Measurements from ENCODE around the gene CYP4V2.

CYP4V2 gene

DNA sequence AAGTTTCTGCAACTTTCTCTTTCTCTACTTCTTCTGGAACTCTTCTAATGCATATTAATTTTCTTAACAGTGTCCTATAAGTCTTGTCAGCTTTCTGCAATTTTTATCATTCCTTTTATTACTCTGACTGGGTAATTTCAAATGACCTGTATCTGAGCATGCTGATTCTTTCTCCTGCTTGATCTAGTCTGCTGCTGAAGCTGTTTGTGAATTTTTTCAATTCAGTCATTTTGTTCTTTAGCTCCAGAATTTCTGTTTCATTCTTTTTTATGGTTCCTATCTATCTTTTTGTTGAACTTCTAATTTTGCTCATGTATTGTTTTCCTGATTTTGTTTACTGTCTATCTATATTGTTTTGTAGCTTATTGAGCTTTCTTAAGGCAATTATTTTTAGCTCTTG, 34.5 kb downstream of the CYP4V2 start:
- TF ChIP-seq, protein P1, sequence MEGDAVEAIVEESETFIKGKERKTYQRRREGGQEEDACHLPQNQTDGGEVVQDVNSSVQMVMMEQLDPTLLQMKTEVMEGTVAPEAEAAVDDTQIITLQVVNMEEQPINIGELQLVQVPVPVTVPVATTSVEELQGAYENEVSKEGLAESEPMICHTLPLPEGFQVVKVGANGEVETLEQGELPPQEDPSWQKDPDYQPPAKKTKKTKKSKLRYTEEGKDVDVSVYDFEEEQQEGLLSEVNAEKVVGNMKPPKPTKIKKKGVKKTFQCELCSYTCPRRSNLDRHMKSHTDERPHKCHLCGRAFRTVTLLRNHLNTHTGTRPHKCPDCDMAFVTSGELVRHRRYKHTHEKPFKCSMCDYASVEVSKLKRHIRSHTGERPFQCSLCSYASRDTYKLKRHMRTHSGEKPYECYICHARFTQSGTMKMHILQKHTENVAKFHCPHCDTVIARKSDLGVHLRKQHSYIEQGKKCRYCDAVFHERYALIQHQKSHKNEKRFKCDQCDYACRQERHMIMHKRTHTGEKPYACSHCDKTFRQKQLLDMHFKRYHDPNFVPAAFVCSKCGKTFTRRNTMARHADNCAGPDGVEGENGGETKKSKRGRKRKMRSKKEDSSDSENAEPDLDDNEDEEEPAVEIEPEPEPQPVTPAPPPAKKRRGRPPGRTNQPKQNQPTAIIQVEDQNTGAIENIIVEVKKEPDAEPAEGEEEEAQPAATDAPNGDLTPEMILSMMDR (IDR thresholded peaks at IDR 0.05; ENCODE audit: extremely low read depth, insufficient read depth, missing control alignments): no peak
- no peak for DNase-seq (ENCODE audit: low spot score)
- in situ Hi-C loops (cut with MboI; ENCODE audit: low pct_unique_long_range_greater_than_20kb, low sequenced_read_pairs, unreplicated experiment): no loop called here

DNA sequence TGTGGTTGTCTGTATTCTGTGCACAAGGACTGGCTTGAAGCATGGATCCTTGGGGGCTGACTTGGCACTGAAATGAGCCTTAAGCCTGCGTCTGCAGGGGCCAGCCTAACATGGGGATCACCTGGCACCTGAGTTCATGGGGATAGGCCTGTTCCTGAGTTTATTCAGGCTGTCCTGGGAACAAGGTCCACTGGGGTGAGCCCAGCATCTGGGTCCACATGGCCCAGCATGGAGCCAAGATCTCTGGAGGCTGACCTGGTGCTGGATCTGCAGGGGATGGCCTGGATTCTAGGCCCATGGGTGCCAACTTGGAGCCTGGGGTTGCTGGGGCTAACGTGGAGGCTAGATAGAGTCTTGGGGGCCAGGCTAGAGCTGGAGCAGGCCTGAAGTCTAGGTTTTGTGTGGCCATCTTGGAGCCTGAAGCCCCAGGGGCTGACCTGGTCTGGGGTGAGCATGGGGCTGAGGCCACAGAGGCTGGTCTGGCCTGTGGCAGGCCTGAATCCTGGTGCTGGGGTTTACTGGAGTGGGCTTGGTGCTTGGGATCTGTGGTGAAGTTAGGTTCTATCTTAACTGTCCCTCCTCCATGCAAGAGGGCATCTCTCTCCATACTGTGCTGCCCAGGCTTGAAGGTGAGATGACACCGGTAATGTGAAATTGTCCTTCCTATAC, 35.3 kb downstream of the CYP4V2 start:
- DNase-seq (ENCODE audit: low spot score): no peak
- in situ Hi-C loops (cut with MboI; ENCODE audit: low pct_unique_long_range_greater_than_20kb, low sequenced_read_pairs, unreplicated experiment): no loop called here
- TF ChIP-seq, protein P1 (IDR thresholded peaks at IDR 0.05; ENCODE audit: extremely low read depth, insufficient read depth, missing control alignments): no peak

DNA sequence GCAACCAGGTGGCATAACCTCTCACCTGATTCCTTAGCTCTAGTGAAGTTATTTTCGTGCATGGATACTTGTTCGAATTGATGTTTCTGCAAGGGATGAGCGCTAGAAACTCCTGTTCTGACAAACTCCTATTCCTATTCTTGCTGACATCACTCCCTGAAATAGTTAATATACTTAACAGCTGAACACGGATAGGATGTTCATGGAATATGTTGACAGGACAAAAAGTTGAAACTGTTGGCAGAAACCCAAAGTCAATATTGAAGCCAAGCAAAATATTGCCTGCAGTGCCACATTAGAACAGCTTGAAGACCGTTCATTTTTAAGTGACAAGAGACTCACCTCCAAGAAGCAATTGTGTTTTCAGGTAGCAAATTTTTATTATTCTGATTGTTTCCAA, 35.9 kb downstream of the CYP4V2 start, which contains the start of gene KLKB1:
Gene KLKB1 (plus strand): TSS at position 287 of the 400 bp plus-strand sequence. CDS start 689 bp downstream, outside the sequence.
- TF ChIP-seq, protein P1 (IDR thresholded peaks at IDR 0.05; ENCODE audit: extremely low read depth, insufficient read depth, missing control alignments): no peak
- DNase-seq (ENCODE audit: low spot score): no peak
- in situ Hi-C loops (cut with MboI; ENCODE audit: low pct_unique_long_range_greater_than_20kb, low sequenced_read_pairs, unreplicated experiment): no loop called here

DNA sequence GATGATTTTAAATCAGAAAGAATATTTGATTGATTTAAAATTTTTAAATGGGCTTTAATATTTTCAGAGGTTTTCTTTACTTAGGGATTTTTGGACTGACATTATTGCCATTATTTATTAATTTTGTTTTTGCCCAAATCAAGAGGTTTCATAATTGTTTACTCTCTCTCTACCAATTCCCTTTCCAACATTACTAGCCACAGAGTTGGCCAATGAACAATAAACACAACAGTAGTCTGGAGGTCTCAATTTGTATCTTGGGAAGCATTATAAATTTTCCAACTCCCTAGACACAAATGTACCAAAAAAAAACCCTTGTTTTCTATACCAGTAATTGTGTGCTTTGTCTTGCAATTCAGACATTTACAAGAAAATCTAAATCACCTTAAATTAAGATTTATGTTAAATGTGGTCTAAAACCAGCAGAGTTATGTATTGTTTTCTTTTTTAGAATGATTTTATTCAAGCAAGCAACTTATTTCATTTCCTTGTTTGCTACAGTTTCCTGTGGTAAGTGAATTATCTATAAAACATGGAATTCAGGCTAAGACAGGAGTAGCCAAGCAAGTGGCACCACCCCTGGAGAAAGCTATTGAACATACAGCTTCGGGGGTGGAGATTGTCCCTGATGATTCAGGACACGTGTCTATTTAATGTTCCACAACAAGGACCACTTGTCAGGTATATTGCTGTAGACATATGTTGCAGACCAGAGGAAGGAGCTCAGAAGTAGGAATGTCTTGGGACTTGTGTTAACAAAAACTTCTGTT, 36.6 kb downstream of the CYP4V2 start:
- no peak for DNase-seq (ENCODE audit: low spot score)
- in situ Hi-C loops (cut with MboI; ENCODE audit: low pct_unique_long_range_greater_than_20kb, low sequenced_read_pairs, unreplicated experiment): no loop called here
- TF ChIP-seq, protein P1 (IDR thresholded peaks at IDR 0.05; ENCODE audit: extremely low read depth, insufficient read depth, missing control alignments): no peak

DNA sequence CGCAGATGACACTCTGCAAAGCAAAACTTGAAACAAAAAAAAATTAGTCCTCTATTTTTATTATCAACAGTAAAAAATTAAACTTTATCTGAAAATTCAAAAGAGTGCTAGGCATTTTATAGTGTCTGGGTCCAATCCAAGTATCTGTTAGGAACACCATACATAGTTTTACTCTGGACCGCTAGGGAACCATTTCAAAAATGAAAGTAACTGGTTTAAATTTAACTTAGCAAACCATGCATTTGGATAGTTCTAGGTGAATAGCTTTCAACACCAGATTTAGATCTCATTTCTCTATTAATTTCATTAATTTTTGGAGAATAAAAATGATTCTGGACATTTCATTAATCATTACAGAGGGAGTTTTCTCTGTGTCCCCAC, 37.1 kb downstream of the CYP4V2 start:
- in situ Hi-C loops (cut with MboI; ENCODE audit: low pct_unique_long_range_greater_than_20kb, low sequenced_read_pairs, unreplicated experiment): no loop called here
- no peak for DNase-seq (ENCODE audit: low spot score)
- TF ChIP-seq, protein P1 (IDR thresholded peaks at IDR 0.05; ENCODE audit: extremely low read depth, insufficient read depth, missing control alignments): no peak

DNA sequence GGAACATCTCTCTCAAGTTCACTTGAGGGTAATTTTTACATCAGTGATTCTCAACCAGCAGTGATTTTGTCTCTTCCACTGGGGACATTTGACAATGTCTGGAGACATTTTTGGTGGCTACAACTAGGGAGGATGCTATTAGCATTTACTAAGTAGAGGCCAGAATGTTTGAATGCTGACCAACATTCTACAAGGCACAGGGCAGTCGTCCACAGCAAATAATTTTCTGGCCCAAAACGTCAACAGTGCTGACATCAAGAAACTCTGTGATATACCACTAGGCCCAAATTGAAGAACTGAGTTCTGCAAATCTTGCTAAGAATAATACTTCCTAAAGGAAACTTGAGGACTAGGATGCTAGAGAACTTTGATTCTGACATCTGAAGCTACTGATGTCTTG, 43.0 kb downstream of the CYP4V2 start:
- no peak for DNase-seq (ENCODE audit: low spot score)
- TF ChIP-seq, protein P1 (IDR thresholded peaks at IDR 0.05; ENCODE audit: extremely low read depth, insufficient read depth, missing control alignments): no peak
- in situ Hi-C loops (cut with MboI; ENCODE audit: low pct_unique_long_range_greater_than_20kb, low sequenced_read_pairs, unreplicated experiment): no loop called here

All from GM13977 (cell line).